ENCODE data around the gene CCND1. TPM values are rescaled to one million over a fixed set of nuclear protein-coding genes. Genes with fewer than 3 reads are reported as not detected.

The CCND1 gene
- total RNA-seq, 1 experiment from 2014 or later: 868 TPM

- H2AFZ ChIP-seq (ENCODE audit: low read length): no peak overlapping the region
- no peak overlapping the region for H3K4me3 ChIP-seq (ENCODE audit: low read length)
- TF ChIP-seq CTCF (conservative IDR thresholded peaks at IDR 0.05; ENCODE audit: low read depth, low read length): no peak
- no peak for TF ChIP-seq EZH2 (IDR thresholded peaks at IDR 0.05; ENCODE audit: low read length, unreplicated experiment)
- no peak for TF ChIP-seq EZH2phosphoT487 (IDR thresholded peaks at IDR 0.05; ENCODE audit: borderline replicate concordance, low read length)
- no TSS peak for BruUV-seq (replicated peaks)
- ATAC-seq: no peak
- no peak overlapping the region for H3K9ac ChIP-seq (ENCODE audit: low read length)
- H3K9me2 ChIP-seq (replicated peaks; ENCODE audit: low read length): no peaks in the 10 kb centered on the region
- no peaks in the 10 kb centered on the region for H3K27me3 ChIP-seq (ENCODE audit: low read length)
- peaks cover 75% of the 10 kb centered on the region for H3K36me3 ChIP-seq (ENCODE audit: low read depth, low read length)
- H3K4me2 ChIP-seq (ENCODE audit: low read length): no peak overlapping the region
- CTCF ChIA-PET: no interaction called here
- H3K4me1 ChIP-seq (ENCODE audit: insufficient read depth, low read length): peaks cover 82% of the 10 kb centered on the region
- H3K9me3 ChIP-seq (ENCODE audit: low read length): no peaks in the 10 kb centered on the region
- peaks cover 57% of the 10 kb centered on the region for H3K79me2 ChIP-seq (ENCODE audit: low read length)
- H3F3A ChIP-seq (ENCODE audit: low read length, unreplicated experiment): peaks cover 67% of the 10 kb centered on the region
- peaks cover 77% of the 10 kb centered on the region for H4K20me1 ChIP-seq (ENCODE audit: low read length)
- peak overlapping the region; percentile 5; the same call in 1 of the 2 replicates for H3K27ac ChIP-seq (ENCODE audit: low read length)
- POLR2A ChIA-PET (ENCODE audit: unreplicated experiment): no interaction called here
- intact Hi-C loops (cut with micrococcal nuclease): no loop called here
- DNase-seq: no peak
Observed at GRCh38 chr11:69650081-69650831, 9.3 kb downstream of the CCND1 start.

- BruUV-seq (replicated peaks): no TSS peak
- CTCF ChIA-PET: no interaction called here
- no peak overlapping the region for H3K27ac ChIP-seq (ENCODE audit: low read length)
- no peak overlapping the region for H3K9ac ChIP-seq (ENCODE audit: low read length)
- peaks cover 69% of the 10 kb centered on the region for H3F3A ChIP-seq (ENCODE audit: low read length, unreplicated experiment)
- ATAC-seq: no peak
- H3K36me3 ChIP-seq (ENCODE audit: low read depth, low read length): peaks cover 69% of the 10 kb centered on the region
- H2AFZ ChIP-seq (ENCODE audit: low read length): no peak overlapping the region
- peaks cover 71% of the 10 kb centered on the region for H4K20me1 ChIP-seq (ENCODE audit: low read length)
- H3K4me3 ChIP-seq (ENCODE audit: low read length): no peak overlapping the region
- H3K9me3 ChIP-seq (ENCODE audit: low read length): no peaks in the 10 kb centered on the region
- peaks cover 51% of the 10 kb centered on the region for H3K79me2 ChIP-seq (ENCODE audit: low read length)
- TF ChIP-seq EZH2phosphoT487 (IDR thresholded peaks at IDR 0.05; ENCODE audit: borderline replicate concordance, low read length) (no peak), EZH2 (IDR thresholded peaks at IDR 0.05; ENCODE audit: low read length, unreplicated experiment) (no peak), CTCF (conservative IDR thresholded peaks at IDR 0.05; ENCODE audit: low read depth, low read length) (no peak)
- H3K27me3 ChIP-seq (ENCODE audit: low read length): no peaks in the 10 kb centered on the region
- H3K4me2 ChIP-seq (ENCODE audit: low read length): no peak overlapping the region
- DNase-seq: no peak
- H3K9me2 ChIP-seq (replicated peaks; ENCODE audit: low read length): no peaks in the 10 kb centered on the region
- POLR2A ChIA-PET (ENCODE audit: unreplicated experiment): no interaction called here
- H3K4me1 ChIP-seq (ENCODE audit: insufficient read depth, low read length): peaks cover 82% of the 10 kb centered on the region
- intact Hi-C loops (cut with micrococcal nuclease): no loop called here
Observed at GRCh38 chr11:69650832-69651344, 9.9 kb downstream of the CCND1 start.

Measured in PC-3 (cell line).